Stimulated activated CD4-positive, alpha-beta T cell treated with anti-CD3 and anti-CD28 coated beads, Interleukin-4, amount 100 ng/mL, for 48 hours (primary cell): Measurements from ENCODE around the gene EXOC1L.

Experiments used
- DNase-seq, 2 donors: peaks; one replicate each; pipeline ENCODE4 v3.0.0-alpha.2; 2020; ENCODE audit warnings: low read depth in 2 of 2

Gene EXOC1L

GRCh38 chr4:55819634-55820033 is at the start of gene EXOC1L:
EXOC1L (plus strand) TSS chr4:55819790; CDS start chr4:55820027, 237 bp downstream.
- DNase-seq, result no peak

GRCh38 chr4:55770662-55771061 is 48.9 kb upstream of the EXOC1L start:
- no peak for DNase-seq

GRCh38 chr4:55781341-55781740 is 38.2 kb upstream of the EXOC1L start:
- DNase-seq, result no peak

- DNase-seq, result no peak
Measured at GRCh38 chr4:55781812-55782211, 37.8 kb upstream of the EXOC1L start.

- DNase-seq, result no peak
Measured at GRCh38 chr4:55783584-55783983, 36.0 kb upstream of the EXOC1L start.

- no peak for DNase-seq
Measured at GRCh38 chr4:55784747-55785146, 34.8 kb upstream of the EXOC1L start.

GRCh38 chr4:55791666-55792065 is 27.9 kb upstream of the EXOC1L start:
- DNase-seq, result no peak

- DNase-seq, result no peak
Measured at GRCh38 chr4:55793479-55793878, 26.1 kb upstream of the EXOC1L start.

- DNase-seq, result no peak
Measured at GRCh38 chr4:55794053-55794452, 25.5 kb upstream of the EXOC1L start.

- DNase-seq, result no peak
Measured at GRCh38 chr4:55795341-55795740, 24.2 kb upstream of the EXOC1L start.

- DNase-seq, result no peak
Measured at GRCh38 chr4:55801498-55801897, 18.1 kb upstream of the EXOC1L start.

GRCh38 chr4:55807556-55807955 is 12.0 kb upstream of the EXOC1L start:
- no peak for DNase-seq

GRCh38 chr4:55808186-55808585 is 11.4 kb upstream of the EXOC1L start:
- no peak for DNase-seq

- no peak for DNase-seq
Measured at GRCh38 chr4:55808632-55809031, 11.0 kb upstream of the EXOC1L start.

- DNase-seq, result no peak
Measured at GRCh38 chr4:55817691-55818090, 1.9 kb upstream of the EXOC1L start.

- DNase-seq, result no peak
Measured at GRCh38 chr4:55820279-55820678, 689 bp downstream of the EXOC1L start.

GRCh38 chr4:55822329-55822728 is 2.7 kb downstream of the EXOC1L start:
- no peak for DNase-seq

- no peak for DNase-seq
Measured at GRCh38 chr4:55824865-55825264, 5.3 kb downstream of the EXOC1L start.

- DNase-seq, result no peak
Measured at GRCh38 chr4:55826986-55827385, 7.4 kb downstream of the EXOC1L start.

GRCh38 chr4:55827582-55827981 is 8.0 kb downstream of the EXOC1L start:
- no peak for DNase-seq

GRCh38 chr4:55830048-55830447 is 10.5 kb downstream of the EXOC1L start:
- no peak for DNase-seq

GRCh38 chr4:55830716-55831115 is 11.1 kb downstream of the EXOC1L start:
- no peak for DNase-seq

GRCh38 chr4:55834086-55834795 is 14.7 kb downstream of the EXOC1L start:
- no peak for DNase-seq

- DNase-seq, result no peak
Measured at GRCh38 chr4:55837903-55838302, 18.3 kb downstream of the EXOC1L start.
